Caco-2 (cell line): ENCODE data around the gene RAD50. TPM values are rescaled to one million over a fixed set of nuclear protein-coding genes. Genes with fewer than 3 reads are reported as not detected.
"Not testable (repeated sequence)": the region's sequence is repeated elsewhere in the genome, so short reads cannot be mapped to it uniquely, and the experiment has no call there.

ENCODE experiments used
- Bru-seq: library from RNA; stranded (reverse); fragments of 400-500 nt; gene quantifications from one replicate; lab custom pipeline; 2021; lab: Mats Ljungman, UMichigan
- BruChase-seq, 2 experiments: library from RNA; stranded (reverse); fragments of 400-500 nt; gene quantifications; one replicate each; lab custom pipeline; 2021; lab: Mats Ljungman, UMichigan
- BruUV-seq: library from RNA; stranded (reverse); fragments of 400-500 nt; replicated peaks from 2 replicates; lab custom pipeline; 2021; lab: Mats Ljungman, UMichigan
- CTCF ChIA-PET: fragments of 300-600 bp; sonication (Branson Sonifier 250); formaldehyde crosslinking; loops from one replicate; lab custom pipeline; 2022; ENCODE audit warnings: antibody characterized with exemption; lab: Charles Lee
- POLR2A ChIA-PET: fragments of 300-600 bp; sonication (Branson Sonifier 250); formaldehyde crosslinking; loops from one replicate; lab custom pipeline; 2022; ENCODE audit warnings: antibody characterized with exemption; lab: Charles Lee
- DNase-seq, 2 experiments: peaks; one replicate each; pipeline versions ENCODE4 v3.0.0 to v3.0.0-alpha.2; 2020 to 2022
- H3K27me3 ChIP-seq: replicated peaks from 2 replicates; pipeline ENCODE4 v1.6.0; 2011; ENCODE audit warnings: low read length; ENCODE audit not compliant: control insufficient read depth, insufficient read depth
- H3K36me3 ChIP-seq: 2 replicates; pipeline ENCODE4 v1.5.1; 2011; ENCODE audit warnings: low read length; ENCODE audit not compliant: control insufficient read depth, insufficient read depth
- H3K4me1 ChIP-seq: fragments of 250-450 bp; sonication (Bioruptor Pico); 2 replicates; pipeline ENCODE4 v1.5.1; 2020; ENCODE audit warnings: mild to moderate bottlenecking
- H3K4me3 ChIP-seq: 2 replicates; pipeline ENCODE4 v1.5.1; 2011; ENCODE audit warnings: low read depth, mild to moderate bottlenecking, control low read depth, low read length
- H3K9me3 ChIP-seq: fragments of 250-450 bp; sonication (Bioruptor Pico); 2 replicates; pipeline ENCODE4 v1.5.1; 2020; ENCODE audit warnings: mild to moderate bottlenecking, moderate library complexity
- H3K27ac Mint-ChIP-seq: one replicate; pipeline ENCODE4 v1.8.0; 2022; ENCODE audit warnings: mixed read lengths; ENCODE audit not compliant: unreplicated experiment
- H3K27me3 Mint-ChIP-seq: one replicate; pipeline ENCODE4 v1.8.0; 2022; ENCODE audit warnings: mixed read lengths; ENCODE audit not compliant: insufficient read depth, unreplicated experiment
- H3K36me3 Mint-ChIP-seq: one replicate; pipeline ENCODE4 v1.8.0; 2022; ENCODE audit warnings: mild to moderate bottlenecking, mixed read lengths; ENCODE audit not compliant: insufficient read depth, unreplicated experiment
- H3K4me1 Mint-ChIP-seq: one replicate; pipeline ENCODE4 v1.8.0; 2022; ENCODE audit warnings: low read depth, mixed read lengths; ENCODE audit not compliant: unreplicated experiment
- H3K4me3 Mint-ChIP-seq: one replicate; pipeline ENCODE4 v1.8.0; 2022; ENCODE audit warnings: mild to moderate bottlenecking, moderate library complexity, mixed read lengths; ENCODE audit not compliant: unreplicated experiment
- H3K9me3 Mint-ChIP-seq: one replicate; pipeline ENCODE4 v1.8.0; 2022; ENCODE audit warnings: mixed read lengths; ENCODE audit not compliant: unreplicated experiment
- intact Hi-C: fragments of 100-400 bp; cut with micrococcal nuclease; formaldehyde crosslinking; loops from one replicate; pipeline ENCODE4 v1.10.0; 2022; ENCODE audit not compliant: unreplicated experiment
- long read RNA-seq: library from polyadenylated mRNA; stranded (forward); transcript quantifications from one replicate; pipeline ENCODE4 v2.0.0, GENCODE V29; 2022
- total RNA-seq: library from RNA; stranded (reverse); gene quantifications from 2 replicates; pipeline ENCODE4 v1.2.3, GENCODE V29; 2022
- TF ChIP-seq, protein P1 (sequence below), 2 experiments: fragments of 200-600 bp in 1 of 2; IDR thresholded peaks; 1 replicate in 1 of 2; 2 replicates in 1 of 2; pipeline versions ENCODE4 v1.5.1 to v1.8.0; 2011 to 2022; ENCODE audit warnings: antibody characterized with exemption in 1 of 2, control low read depth in 1 of 2, inconsistent platforms in 1 of 2, low read depth in 1 of 2, low read length in 1 of 2, mild to moderate bottlenecking in 1 of 2, moderate library complexity in 1 of 2; ENCODE audit not compliant: insufficient read depth in 1 of 2, severe bottlenecking in 1 of 2, unreplicated experiment in 1 of 2

Gene RAD50
- total RNA-seq (53.2 and 58.2 TPM in 2 replicates), Bru-seq, nascent RNA (percentile 92 among the genes with signal in this experiment), BruChase-seq, experiment 1, labeled RNA remaining after a 2-hour chase (percentile 97 among the genes with signal in this experiment), BruChase-seq, experiment 2, labeled RNA remaining after a 6-hour chase (percentile 99 among the genes with signal in this experiment)
- long read RNA-seq, full-length matches to known transcripts: 12 of 39 reads
- long read RNA-seq, partial matches to known transcripts: 0 of 39 reads
- long read RNA-seq, other reads (novel, unspliced or antisense): 27 of 39 reads

DNA sequence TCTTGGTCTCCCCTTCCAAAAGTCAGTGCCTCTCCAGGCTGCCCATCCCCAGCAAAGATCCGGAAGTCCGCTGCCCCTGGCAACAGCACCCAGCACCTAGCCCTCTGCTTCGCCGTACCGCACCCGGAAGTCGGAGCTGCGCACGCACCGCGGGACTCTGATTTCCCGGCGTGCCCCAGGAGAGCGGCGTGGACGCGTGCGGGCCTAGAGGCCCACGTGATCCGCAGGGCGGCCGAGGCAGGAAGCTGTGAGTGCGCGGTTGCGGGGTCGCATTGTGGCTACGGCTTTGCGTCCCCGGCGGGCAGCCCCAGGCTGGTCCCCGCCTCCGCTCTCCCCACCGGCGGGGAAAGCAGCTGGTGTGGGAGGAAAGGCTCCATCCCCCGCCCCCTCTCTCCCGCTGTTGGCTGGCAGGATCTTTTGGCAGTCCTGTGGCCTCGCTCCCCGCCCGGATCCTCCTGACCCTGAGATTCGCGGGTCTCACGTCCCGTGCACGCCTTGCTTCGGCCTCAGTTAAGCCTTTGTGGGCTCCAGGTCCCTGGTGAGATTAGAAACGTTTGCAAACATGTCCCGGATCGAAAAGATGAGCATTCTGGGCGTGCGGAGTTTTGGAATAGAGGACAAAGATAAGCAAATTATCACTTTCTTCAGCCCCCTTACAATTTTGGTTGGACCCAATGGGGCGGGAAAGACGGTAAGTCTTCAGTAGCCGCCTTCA is at the start of gene RAD50:
Gene RAD50, plus strand, starts transcription at position 215 of the 715 bp plus-strand sequence. Its CDS starts 348 bp downstream, at position 563.
- Histone ChIP-seq H3K27me3 (no peaks in the 10 kb centered on the region), H3K9me3 (no peaks in the 10 kb centered on the region), H3K36me3 (no peaks in the 10 kb centered on the region), H3K4me3 (peak within 1 kb of the TSS; percentile 89), H3K4me1 (peaks cover 11% of the 10 kb centered on the region; the same call in 1 of the 2 replicates)
- BruUV-seq: TSS peak; percentile 82
- Mint-ChIP-seq H3K4me3 (peak within 1 kb of the TSS; percentile 99), H3K9me3 (no peaks in the 10 kb centered on the region), H3K36me3 (peaks cover 13% of the 10 kb centered on the region), H3K27me3 (no peaks in the 10 kb centered on the region), H3K27ac (peak within 1 kb of the TSS; percentile 100), H3K4me1 (peaks cover 13% of the 10 kb centered on the region)
- DNase-seq: peak; percentile 97 to 98
- ChIA-PET POLR2A (interaction anchor here (0.6 to 1.2 kb wide), 6 partner anchors 30 to 282 kb away, joined by 3 to 12 read pairs (median 3); no protein-coding TSS in a partner anchor), CTCF (interaction anchor here (1.1 to 1.7 kb wide), 2 partner anchors 30 to 263 kb away, joined by 5 to 14 read pairs; no protein-coding TSS in a partner anchor)
- intact Hi-C loops: loop anchor here (1.0 to 2.0 kb wide), 2 partner anchors 31 to 60 kb away; no protein-coding TSS in a partner anchor
- TF ChIP-seq, protein P1, sequence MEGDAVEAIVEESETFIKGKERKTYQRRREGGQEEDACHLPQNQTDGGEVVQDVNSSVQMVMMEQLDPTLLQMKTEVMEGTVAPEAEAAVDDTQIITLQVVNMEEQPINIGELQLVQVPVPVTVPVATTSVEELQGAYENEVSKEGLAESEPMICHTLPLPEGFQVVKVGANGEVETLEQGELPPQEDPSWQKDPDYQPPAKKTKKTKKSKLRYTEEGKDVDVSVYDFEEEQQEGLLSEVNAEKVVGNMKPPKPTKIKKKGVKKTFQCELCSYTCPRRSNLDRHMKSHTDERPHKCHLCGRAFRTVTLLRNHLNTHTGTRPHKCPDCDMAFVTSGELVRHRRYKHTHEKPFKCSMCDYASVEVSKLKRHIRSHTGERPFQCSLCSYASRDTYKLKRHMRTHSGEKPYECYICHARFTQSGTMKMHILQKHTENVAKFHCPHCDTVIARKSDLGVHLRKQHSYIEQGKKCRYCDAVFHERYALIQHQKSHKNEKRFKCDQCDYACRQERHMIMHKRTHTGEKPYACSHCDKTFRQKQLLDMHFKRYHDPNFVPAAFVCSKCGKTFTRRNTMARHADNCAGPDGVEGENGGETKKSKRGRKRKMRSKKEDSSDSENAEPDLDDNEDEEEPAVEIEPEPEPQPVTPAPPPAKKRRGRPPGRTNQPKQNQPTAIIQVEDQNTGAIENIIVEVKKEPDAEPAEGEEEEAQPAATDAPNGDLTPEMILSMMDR (IDR thresholded peaks at IDR 0.05; ENCODE audit: insufficient read depth in 1 of 2, low read depth in 1 of 2, low read length in 1 of 2, severe bottlenecking in 1 of 2, unreplicated experiment in 1 of 2): no peak

DNA sequence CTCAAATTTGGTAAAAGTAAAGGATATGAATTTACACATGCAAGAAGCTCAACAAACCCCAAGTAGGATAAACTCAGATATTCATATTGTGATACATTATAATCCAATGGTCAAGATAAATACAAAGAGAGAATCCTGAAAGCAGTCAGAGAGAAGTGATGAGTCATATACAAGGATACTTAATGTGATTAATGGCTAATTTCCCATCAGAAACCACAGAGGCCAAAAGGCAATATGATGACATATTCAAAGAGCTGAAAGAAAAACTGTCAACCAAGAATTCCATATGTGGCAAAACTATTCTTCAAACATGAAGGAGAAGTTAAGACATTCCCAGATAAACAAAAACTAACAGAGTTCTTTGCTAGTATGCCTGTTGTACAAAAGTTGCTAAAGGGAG is 46.7 kb upstream of the RAD50 start:
- Histone ChIP-seq H3K4me1 (peaks cover 8% of the 10 kb centered on the region), H3K9me3 (no peaks in the 10 kb centered on the region), H3K27me3 (no peaks in the 10 kb centered on the region), H3K36me3 (no peaks in the 10 kb centered on the region), H3K4me3 (no peak overlapping the region)
- no peak for DNase-seq
- H3K36me3 Mint-ChIP-seq: peaks cover 7% of the 10 kb centered on the region
- CTCF ChIA-PET: interaction anchor here (1.5 kb wide), 1 partner anchor 17 kb away, joined by 3 read pairs; no protein-coding TSS in a partner anchor
- H3K27me3 Mint-ChIP-seq: no peaks in the 10 kb centered on the region
- no peaks in the 10 kb centered on the region for H3K9me3 Mint-ChIP-seq
- TF ChIP-seq, protein P1 (IDR thresholded peaks at IDR 0.05; ENCODE audit: insufficient read depth in 1 of 2, low read depth in 1 of 2, low read length in 1 of 2, severe bottlenecking in 1 of 2, unreplicated experiment in 1 of 2): no peak
- H3K4me3 Mint-ChIP-seq: no peak overlapping the region
- no TSS peak for BruUV-seq
- H3K4me1 Mint-ChIP-seq: peaks cover 14% of the 10 kb centered on the region
- no peak overlapping the region for H3K27ac Mint-ChIP-seq
- intact Hi-C loops: no loop called here
- POLR2A ChIA-PET: no interaction called here

DNA sequence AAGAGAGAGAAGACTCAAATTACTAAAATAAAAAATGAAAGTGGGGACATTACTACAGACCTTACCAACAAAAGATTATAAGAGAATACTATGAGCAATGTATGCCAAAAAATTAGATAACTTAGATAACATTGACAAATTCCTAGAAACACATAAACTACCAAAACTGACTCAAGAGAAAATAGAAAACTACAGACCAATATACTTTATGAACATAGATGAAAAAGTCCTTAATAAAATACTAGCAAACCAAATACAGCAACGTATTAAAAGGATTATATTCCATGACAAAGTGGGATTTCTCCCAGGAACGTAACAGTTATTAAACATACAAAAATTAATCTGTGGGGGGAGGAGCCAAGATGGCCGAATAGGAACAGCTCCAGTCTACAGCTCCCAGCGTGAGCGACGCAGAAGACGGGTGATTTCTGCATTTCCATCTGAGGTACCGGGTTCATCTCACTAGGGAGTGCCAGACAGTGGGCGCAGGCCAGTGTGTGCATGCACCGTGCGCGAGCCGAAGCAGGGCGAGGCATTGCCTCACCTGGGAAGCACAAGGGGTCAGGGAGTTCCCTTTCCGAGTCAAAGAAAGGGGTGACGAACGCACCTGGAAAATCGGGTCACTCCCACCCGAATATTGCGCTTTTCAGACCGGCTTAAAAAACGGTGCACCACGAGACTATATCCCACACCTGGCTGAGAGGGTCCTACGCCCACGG is 43.0 kb upstream of the RAD50 start:
- peak overlapping the region; percentile 95 for H3K27ac Mint-ChIP-seq
- H3K9me3 ChIP-seq, H3K9me3 Mint-ChIP-seq, H3K27me3 ChIP-seq, H3K36me3 Mint-ChIP-seq, H3K4me1 Mint-ChIP-seq, CTCF ChIA-PET, H3K36me3 ChIP-seq, H3K27me3 Mint-ChIP-seq, intact Hi-C loops, H3K4me1 ChIP-seq, POLR2A ChIA-PET: not testable (repeated sequence)
- peak overlapping the region; percentile 46 for H3K4me3 ChIP-seq
- H3K4me3 Mint-ChIP-seq: peak overlapping the region; percentile 90
- peak; percentile 66 to 74 for DNase-seq
- BruUV-seq: TSS peak; percentile 79

DNA sequence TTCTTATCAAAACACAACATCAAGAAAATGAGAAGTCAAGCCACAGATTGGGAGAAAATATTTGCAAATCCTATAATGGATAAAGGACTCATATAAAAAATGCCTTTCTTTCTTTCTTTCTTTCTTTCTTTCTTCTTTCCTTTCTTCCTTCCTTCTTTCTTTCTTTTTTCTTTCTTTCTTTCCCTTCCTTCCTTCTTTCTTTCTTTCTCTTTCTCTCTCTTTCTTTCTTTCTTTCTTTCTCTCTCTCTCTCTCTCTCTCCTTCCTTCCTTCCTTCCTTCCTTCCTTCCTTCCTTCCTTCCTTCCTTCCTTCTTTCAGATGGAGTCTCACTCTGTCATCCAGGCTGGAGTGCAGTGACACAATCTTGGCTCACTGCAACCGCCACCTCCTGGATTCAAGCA is 34.7 kb upstream of the RAD50 start:
- H3K4me1 Mint-ChIP-seq, H3K27ac Mint-ChIP-seq, CTCF ChIA-PET, DNase-seq, H3K27me3 Mint-ChIP-seq, H3K27me3 ChIP-seq, H3K9me3 ChIP-seq, POLR2A ChIA-PET, H3K4me3 ChIP-seq, H3K36me3 ChIP-seq, BruUV-seq, H3K36me3 Mint-ChIP-seq, H3K4me1 ChIP-seq, H3K4me3 Mint-ChIP-seq: not testable (repeated sequence)
- intact Hi-C loops: loop anchor here (10.0 kb wide), 1 partner anchor 153 kb away; the partner anchor contains the start of gene IL4
- peaks cover 26% of the 10 kb centered on the region for H3K9me3 Mint-ChIP-seq

DNA sequence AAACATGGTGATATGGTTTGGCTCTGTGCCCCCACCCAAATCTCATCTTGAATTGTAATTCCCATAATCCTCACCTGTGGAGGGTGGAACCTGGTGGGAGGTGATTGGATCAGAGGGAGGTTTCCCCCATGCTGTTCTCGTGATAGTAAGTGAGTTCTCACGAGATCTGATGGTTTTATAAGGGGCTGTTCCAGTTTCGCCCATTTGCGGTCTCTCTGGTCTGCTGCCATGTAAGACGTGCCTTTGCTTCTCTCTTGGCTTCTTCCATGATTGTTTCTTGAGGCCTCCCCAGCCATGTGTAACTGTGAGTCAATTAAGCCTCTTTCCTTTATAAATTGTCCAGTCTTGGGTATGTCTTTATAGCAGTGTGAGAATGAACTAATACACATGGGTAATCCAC is 31.9 kb upstream of the RAD50 start:
- H3K27me3 Mint-ChIP-seq, H3K4me1 Mint-ChIP-seq, H3K9me3 ChIP-seq, CTCF ChIA-PET, POLR2A ChIA-PET, H3K27me3 ChIP-seq, H3K36me3 ChIP-seq, H3K36me3 Mint-ChIP-seq, H3K27ac Mint-ChIP-seq, H3K4me1 ChIP-seq, H3K4me3 ChIP-seq, DNase-seq, BruUV-seq, H3K4me3 Mint-ChIP-seq: not testable (repeated sequence)
- intact Hi-C loops: loop anchor here (5.0 to 10.0 kb wide), 2 partner anchors 67 to 150 kb away; partner anchors contain the start of gene IL4
- H3K9me3 Mint-ChIP-seq: peaks cover 26% of the 10 kb centered on the region
